ENCODE measurements around the gene RDX. TPM values are rescaled to one million over a fixed set of nuclear protein-coding genes. Genes with fewer than 3 reads are reported as not detected.

RDX gene
- total and polyA plus RNA-seq, 9 of the 15 experiments (the other 6 are each of a cell fraction or from before 2014, with no cell fraction given): 35.6 to 62.1 (median 54.3) TPM

GRCh38 chr11:110319501-110319900, 23.1 kb upstream of the RDX start (continued):
- TF ChIP-seq MLLT1 (IDR thresholded peaks at IDR 0.05): no peak

DNA sequence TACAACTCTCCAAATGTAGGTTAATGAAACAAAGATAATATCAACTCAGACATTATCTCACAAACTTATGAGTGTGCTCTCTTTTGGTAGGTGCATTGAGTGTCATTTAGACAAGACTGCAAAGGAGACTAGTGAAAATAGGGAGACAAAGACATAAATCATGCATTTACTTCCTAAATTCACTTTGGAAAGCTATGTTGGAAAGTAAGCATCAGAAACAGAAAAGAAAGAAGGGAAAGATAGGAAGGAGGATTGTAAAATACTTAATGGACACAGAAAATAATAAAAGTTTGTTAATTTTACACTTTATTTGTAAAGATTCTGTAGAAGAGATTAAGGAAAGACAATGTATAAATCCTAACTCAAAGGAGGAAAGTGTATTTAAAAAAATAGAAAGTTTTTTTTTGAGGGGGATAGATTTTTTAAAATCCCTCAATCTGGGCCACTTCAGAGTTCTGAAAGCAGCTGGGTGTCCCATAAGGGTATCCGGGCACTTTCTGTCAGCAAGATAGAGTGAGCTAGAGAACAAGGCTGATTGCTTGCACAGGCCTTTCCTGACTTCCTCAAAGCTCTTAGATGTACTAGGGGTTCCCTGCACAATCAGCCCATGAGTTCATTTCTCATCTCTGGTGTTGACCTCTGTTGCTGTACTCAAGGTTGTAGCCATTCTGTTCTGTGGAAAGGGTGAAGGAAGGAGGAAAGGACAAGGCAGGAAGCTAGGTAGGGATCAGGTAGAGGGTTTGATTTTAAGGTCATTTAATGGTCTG, 22.4 kb upstream of the RDX start:
- Histone ChIP-seq H3K27me3 (ENCODE audit: control insufficient read depth in 2 of 2, insufficient read depth in 2 of 2, low read length in 2 of 2) (no peaks in the 10 kb centered on the region), H3K4me2 (ENCODE audit: insufficient read depth, low read length) (no peak overlapping the region), H3K4me3 (no peak overlapping the region), H3K4me1 (replicated peaks in 1 of 2; ENCODE audit: control insufficient read depth in 2 of 2, insufficient read depth in 2 of 2, low read length in 2 of 2) (peaks cover 4 to 10% of the 10 kb centered on the region in 2 experiments; a peak in 2 of 5 replicates), H3K9ac (ENCODE audit: insufficient read depth in 1 of 2, low read depth in 2 of 2, low read length in 2 of 2) (no peak overlapping the region), H3K9me1 (ENCODE audit: control insufficient read depth, insufficient read depth, low read length) (no peaks in the 10 kb centered on the region), H2AFZ (ENCODE audit: low read depth, low read length) (no peak overlapping the region), H3K79me2 (ENCODE audit: control insufficient read depth, insufficient read depth, low read length) (no peaks in the 10 kb centered on the region), H4K20me1 (replicated peaks; ENCODE audit: control insufficient read depth, insufficient read depth, low read length) (no peaks in the 10 kb centered on the region), H3K9me3 (replicated peaks; ENCODE audit: control insufficient read depth, insufficient read depth, low read depth, low read length) (no peaks in the 10 kb centered on the region), H3K27ac (ENCODE audit: extremely low read depth, low read depth, low read length) (no peak overlapping the region), H3K36me3 (ENCODE audit: control insufficient read depth, insufficient read depth, low read length) (no peaks in the 10 kb centered on the region)
- POLR2A ChIA-PET: interaction anchor here (0.7 to 1.6 kb wide), 2 partner anchors 20 to 25 kb away, joined by 3 read pairs; no protein-coding TSS in a partner anchor
- in situ Hi-C loops (cut with MboI) (no loop called here), intact Hi-C loops (cut with micrococcal nuclease) (no loop called here)
- ATAC-seq (peak; percentile 35; the same call in 2 of the 3 replicates), FAIRE-seq (no peak), DNase-seq (ENCODE audit: extremely low read depth in 1 of 4, low spot score in 3 of 4) (no peak)
- TF ChIP-seq PKNOX1 (IDR thresholded peaks at IDR 0.05) (peak; percentile 14; the same call in 1 of the 2 replicates), ZKSCAN3 (CRISPR knock-in tag; IDR thresholded peaks at IDR 0.05) (no peak), ESRRA (IDR thresholded peaks at IDR 0.05; ENCODE audit: borderline replicate concordance, low read depth) (0 out of 2 replicates have a peak, but pooled peaks have one; percentile 29), ZNF512 (tag; IDR thresholded peaks at IDR 0.05) (peak; percentile 35; the same call in 1 of the 2 replicates), MEIS2 (IDR thresholded peaks at IDR 0.05; ENCODE audit: partially characterized antibody) (peak; percentile 37), CHD1 (IDR thresholded peaks at IDR 0.05; ENCODE audit: low read length) (no peak), ZNF41 (CRISPR knock-in tag; conservative IDR thresholded peaks at IDR 0.05) (no peak), SPI1 (IDR thresholded peaks at IDR 0.05; ENCODE audit: borderline replicate concordance, low read depth, low read length) (0 out of 2 replicates have a peak, but pooled peaks have one; percentile 22)
- TF ChIP-seq, protein P1, sequence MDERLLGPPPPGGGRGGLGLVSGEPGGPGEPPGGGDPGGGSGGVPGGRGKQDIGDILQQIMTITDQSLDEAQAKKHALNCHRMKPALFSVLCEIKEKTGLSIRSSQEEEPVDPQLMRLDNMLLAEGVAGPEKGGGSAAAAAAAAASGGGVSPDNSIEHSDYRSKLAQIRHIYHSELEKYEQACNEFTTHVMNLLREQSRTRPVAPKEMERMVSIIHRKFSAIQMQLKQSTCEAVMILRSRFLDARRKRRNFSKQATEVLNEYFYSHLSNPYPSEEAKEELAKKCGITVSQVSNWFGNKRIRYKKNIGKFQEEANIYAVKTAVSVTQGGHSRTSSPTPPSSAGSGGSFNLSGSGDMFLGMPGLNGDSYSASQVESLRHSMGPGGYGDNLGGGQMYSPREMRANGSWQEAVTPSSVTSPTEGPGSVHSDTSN (CRISPR knock-in tag; IDR thresholded peaks at IDR 0.05; ENCODE audit: low read depth): no peak
- TF ChIP-seq, protein P1 (tag; conservative IDR thresholded peaks at IDR 0.05; ENCODE audit: low read depth): peak; percentile 46; the same call in 1 of the 2 replicates
- BruUV-seq (replicated peaks): no TSS peak
- 50% methylated on average over 1 of the region's 1 CpG for WGBS (ENCODE audit: insufficient coverage, low coverage, missing lambda C conversion rate)
- CTCF ChIA-PET (ENCODE audit: low intra/inter-chr PET ratio): no interaction called here

Data from K562 (cell line).